Left cardiac atrium (tissue), 4 donors: ENCODE results near the gene SPNS2. TPM values are rescaled to one million over a fixed set of nuclear protein-coding genes. Genes with fewer than 3 reads are reported as not detected.

Source experiments
- ATAC-seq, 2 donors: fragments of 200-7000 bp; cut with Tn5 transposase; one replicate each; pipeline ENCODE4 v1.9.1; 2020; ENCODE audit warnings: mild to moderate bottlenecking in 2 of 2, moderate library complexity in 2 of 2
- DNase-seq: peaks from one replicate; pipeline ENCODE4 v3.0.0-alpha.2; 2020
- intact Hi-C, 2 donors: fragments of 100-400 bp; cut with DNase I; formaldehyde crosslinking; loops; one replicate each; pipeline versions ENCODE4 v1.14.1 to v1.15.1; 2022 to 2023
- total RNA-seq, 2 donors: library from RNA; stranded (reverse); fragmentation: NEBNext Ultra II Directional; extraction: Animal tissue kit (Norgen Biotek cat#: 25700); gene quantifications; one replicate each; pipeline ENCODE4 v1.2.1, GENCODE V29; 2021
- donor health status: DM: no; HTN: yes; CAD: no.
- donor health status: DM: no; HTN: yes; CAD: no; lungs with severe emphysema.
- donor health status: DM: yes; HTN: yes; CAD: no.
- donor health status: Dilated cardiomyopathy.

The SPNS2 gene
- total RNA-seq, 2 donors from 2014 or later, result 14.2 to 23.4 TPM

- intact Hi-C loops, result loop anchor here in 1 of 2 donors (10.0 kb wide), 1 partner anchor 129 kb away; no protein-coding TSS in a partner anchor
- no peak for ATAC-seq
- no peak for DNase-seq
Measured at GRCh38 chr17:4553669-4554068, 55.0 kb downstream of the SPNS2 start.

GRCh38 chr17:4554441-4554996 lies 55.8 kb downstream of the SPNS2 start:
- DNase-seq, result peak; percentile 31
- ATAC-seq, result peak in 1 of 2 donors; percentile 9
- intact Hi-C loops, result loop anchor here in 1 of 2 donors (10.0 kb wide), 1 partner anchor 130 kb away; no protein-coding TSS in a partner anchor

- intact Hi-C loops, result loop anchor here in 1 of 2 donors (10.0 kb wide), 1 partner anchor 130 kb away; no protein-coding TSS in a partner anchor
- DNase-seq (peak; percentile 99), ATAC-seq (peak; percentile 95 to 98)
Measured at GRCh38 chr17:4554997-4555799, 56.5 kb downstream of the SPNS2 start, which contains the start of gene MYBBP1A. MYBBP1A (minus strand) TSS chr17:4555384; CDS start chr17:4555324, 60 bp downstream.

- intact Hi-C loops, result loop anchor here in 1 of 2 donors (10.0 kb wide), 1 partner anchor 131 kb away; no protein-coding TSS in a partner anchor
- ATAC-seq, result no peak
- DNase-seq, result no peak
Measured at GRCh38 chr17:4555873-4556759, 57.4 kb downstream of the SPNS2 start.

DNA sequence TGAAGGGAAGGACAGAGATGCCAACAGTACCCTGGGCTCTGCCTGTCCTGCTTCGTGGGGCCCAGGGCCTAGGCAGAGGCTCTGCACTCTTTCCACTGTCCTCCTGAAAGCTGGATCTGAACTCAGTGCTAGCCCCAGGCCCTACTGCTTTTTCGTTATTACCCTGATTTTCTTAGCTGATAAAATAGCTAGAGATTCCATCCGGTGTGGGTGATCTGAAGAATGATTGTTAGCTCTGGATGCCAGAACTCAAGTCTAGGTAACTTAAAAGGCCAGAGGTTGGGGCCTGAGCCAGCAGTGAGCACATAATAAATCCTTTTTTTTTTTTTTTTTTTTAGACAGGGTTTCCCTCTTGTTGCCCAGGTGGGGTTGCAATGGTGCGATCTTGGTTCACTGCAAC lies 58.3 kb downstream of the SPNS2 start:
- ATAC-seq (no peak), DNase-seq (no peak)
- intact Hi-C loops, result loop anchor here in 1 of 2 donors (10.0 kb wide), 1 partner anchor 132 kb away; no protein-coding TSS in a partner anchor

GRCh38 chr17:4557626-4558346 lies 59.1 kb downstream of the SPNS2 start:
- DNase-seq (no peak), ATAC-seq (no peak)
- intact Hi-C loops, result loop anchor here in 1 of 2 donors (10.0 kb wide), 1 partner anchor 133 kb away; no protein-coding TSS in a partner anchor

GRCh38 chr17:4558347-4558971 lies 59.8 kb downstream of the SPNS2 start:
- intact Hi-C loops, result loop anchor here in 1 of 2 donors (10.0 kb wide), 1 partner anchor 134 kb away; no protein-coding TSS in a partner anchor
- ATAC-seq (no peak), DNase-seq (no peak)

GRCh38 chr17:4559139-4559791 lies 60.6 kb downstream of the SPNS2 start:
- DNase-seq, result no peak
- intact Hi-C loops, result loop anchor here in 1 of 2 donors (10.0 kb wide), 1 partner anchor 134 kb away; no protein-coding TSS in a partner anchor
- ATAC-seq, result no peak

GRCh38 chr17:4559966-4560365 lies 61.3 kb downstream of the SPNS2 start:
- intact Hi-C loops, result loop anchor here in 1 of 2 donors (10.0 kb wide), 1 partner anchor 135 kb away; no protein-coding TSS in a partner anchor
- DNase-seq (no peak), ATAC-seq (no peak)

- no peak for DNase-seq
- intact Hi-C loops, result no loop called here
Measured at GRCh38 chr17:4560421-4560820, 61.7 kb downstream of the SPNS2 start, which contains the start of gene GGT6. GGT6 (minus strand) TSS chr17:4560577; CDS start chr17:4560521, 56 bp downstream.

DNA sequence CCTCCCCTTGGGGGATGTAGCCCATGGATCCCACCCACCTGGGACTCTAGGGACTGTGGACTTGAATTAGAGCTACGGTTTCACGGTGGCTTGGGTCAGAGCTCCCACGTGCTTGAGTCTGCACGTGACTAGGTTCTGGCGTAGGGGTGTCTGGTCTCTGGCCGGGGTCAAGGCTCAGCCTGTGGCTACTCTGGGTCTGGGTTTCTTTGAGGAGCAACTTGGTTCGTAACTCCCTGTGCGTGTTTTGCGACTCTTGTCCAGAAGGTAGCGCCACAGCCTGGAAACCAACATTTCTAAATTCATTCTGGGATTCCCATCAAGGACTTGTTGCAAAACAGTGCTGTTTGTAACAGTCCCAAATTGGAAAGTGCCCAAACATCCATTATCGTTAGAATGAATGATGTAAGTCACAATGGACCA lies 62.2 kb downstream of the SPNS2 start:
- DNase-seq, result no peak
- intact Hi-C loops, result no loop called here

More at GRCh38 chr17:4560421-4560820, 61.7 kb downstream of the SPNS2 start, which contains the start of gene GGT6:
- ATAC-seq, result no peak

GRCh38 chr17:4562015-4562969 lies 63.6 kb downstream of the SPNS2 start:
- intact Hi-C loops, result no loop called here
- ATAC-seq (peak in 1 of 2 donors; percentile 21), DNase-seq (no peak)

More for the DNA sequence above, 62.2 kb downstream of the SPNS2 start:
- ATAC-seq, result peak in 1 of 2 donors; percentile 17

GRCh38 chr17:4565209-4566141 lies 66.8 kb downstream of the SPNS2 start:
- ATAC-seq, result peak; percentile 77 to 90
- intact Hi-C loops, result loop anchor here (1.0 to 5.0 kb wide), 2 partner anchors 60 to 62 kb away; no protein-coding TSS in a partner anchor

GRCh38 chr17:4566785-4567184 lies 68.1 kb downstream of the SPNS2 start:
- DNase-seq (no peak), ATAC-seq (peak; percentile 84 to 93)
- intact Hi-C loops, result loop anchor here (1.0 to 5.0 kb wide), 2 partner anchors 59 to 61 kb away; no protein-coding TSS in a partner anchor

More at GRCh38 chr17:4565209-4566141, 66.8 kb downstream of the SPNS2 start:
- DNase-seq, result peak; percentile 68
